HL-60/S4 (cell line): ENCODE results near the gene DLGAP4.

ENCODE experiments used
- in situ Hi-C: fragments of 300-500 bp; cut with MboI; formaldehyde crosslinking; loops from 2 replicates; pipeline ENCODE4 v1.14.3; 2022; ENCODE audit warnings: low sequenced_read_pairs

Gene DLGAP4

DNA sequence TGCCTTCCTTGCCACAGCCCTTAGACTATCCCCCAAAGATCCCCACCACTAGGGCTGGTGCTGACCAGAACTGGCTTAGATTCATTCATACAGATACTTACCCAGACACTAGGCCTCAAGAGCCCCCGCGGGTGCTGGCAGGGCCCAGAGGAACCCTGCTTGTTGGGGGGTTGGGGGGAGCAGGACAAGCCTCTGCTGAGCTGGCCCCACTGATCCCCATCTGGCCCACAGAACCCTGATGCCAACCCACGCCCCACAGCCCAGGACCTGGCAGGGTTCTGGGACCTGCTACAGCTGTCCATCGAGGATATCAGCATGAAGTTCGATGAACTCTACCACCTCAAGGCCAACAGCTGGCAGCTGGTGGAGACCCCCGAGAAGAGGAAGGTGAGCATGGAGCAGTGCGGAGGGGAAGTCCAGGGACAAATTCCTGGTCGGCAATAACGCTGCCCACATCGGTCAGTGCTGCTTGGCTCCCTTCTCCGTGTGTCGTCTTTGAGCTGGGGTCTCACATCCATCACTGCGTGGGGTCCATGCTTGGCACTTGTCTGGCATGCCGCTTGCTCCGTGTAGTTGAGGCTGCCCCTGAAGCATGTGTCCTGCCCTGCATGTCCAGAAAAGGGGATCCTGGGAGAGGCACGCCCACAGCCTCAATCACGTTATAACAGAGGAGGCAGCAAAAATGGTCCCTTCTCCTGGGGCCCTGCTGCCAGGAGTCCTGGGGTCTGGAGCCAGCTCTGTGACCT is 219.7 kb downstream of the DLGAP4 start:
- in situ Hi-C loops: no loop called here

GRCh38 chr20:36526521-36527011 is 220.4 kb downstream of the DLGAP4 start:
- in situ Hi-C loops: no loop called here

DNA sequence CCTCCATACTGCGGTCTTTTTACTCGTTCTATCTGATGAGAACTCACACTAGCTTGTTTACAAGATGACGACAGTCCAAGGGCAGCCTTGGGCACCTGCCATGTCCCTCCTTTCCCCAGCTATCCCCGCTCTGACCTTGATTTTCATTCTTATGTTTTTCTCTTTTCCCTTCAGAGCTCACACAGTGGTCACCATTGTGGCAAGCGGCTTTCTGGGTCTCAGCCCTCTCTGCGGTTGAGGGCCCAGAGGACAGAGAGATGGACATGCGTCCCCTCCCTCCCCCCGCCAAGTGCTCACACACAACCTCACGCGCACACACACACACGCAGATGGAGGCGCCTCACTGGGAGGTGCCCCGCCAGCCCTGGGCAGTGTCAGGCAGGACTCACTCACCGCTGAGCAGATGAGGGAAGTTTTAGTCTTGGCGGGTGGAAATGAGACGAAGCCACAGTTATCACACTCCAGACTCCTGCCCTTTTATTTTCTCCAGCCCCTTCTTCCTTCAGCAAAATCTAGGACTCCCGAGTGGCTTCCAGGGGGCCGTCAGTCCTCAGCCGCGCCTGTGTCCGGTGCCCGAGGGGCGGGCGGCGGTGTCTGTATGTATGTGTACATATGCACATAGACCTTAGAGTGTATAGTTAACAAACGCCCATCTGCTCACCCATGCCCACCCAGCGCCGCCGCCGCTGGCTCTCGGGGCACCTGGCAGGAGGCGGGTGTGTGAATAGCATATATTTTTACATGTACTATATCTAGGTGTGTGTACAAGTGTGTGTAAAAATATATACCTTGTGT is 221.4 kb downstream of the DLGAP4 start:
- in situ Hi-C loops: no loop called here

GRCh38 chr20:36528176-36528874 is 222.2 kb downstream of the DLGAP4 start:
- in situ Hi-C loops: no loop called here

GRCh38 chr20:36528875-36529417 is 222.8 kb downstream of the DLGAP4 start:
- in situ Hi-C loops: no loop called here

- in situ Hi-C loops: no loop called here
Measured at GRCh38 chr20:36532388-36532787, 226.2 kb downstream of the DLGAP4 start.

- in situ Hi-C loops: no loop called here
Measured at GRCh38 chr20:36532822-36533221, 226.7 kb downstream of the DLGAP4 start.

DNA sequence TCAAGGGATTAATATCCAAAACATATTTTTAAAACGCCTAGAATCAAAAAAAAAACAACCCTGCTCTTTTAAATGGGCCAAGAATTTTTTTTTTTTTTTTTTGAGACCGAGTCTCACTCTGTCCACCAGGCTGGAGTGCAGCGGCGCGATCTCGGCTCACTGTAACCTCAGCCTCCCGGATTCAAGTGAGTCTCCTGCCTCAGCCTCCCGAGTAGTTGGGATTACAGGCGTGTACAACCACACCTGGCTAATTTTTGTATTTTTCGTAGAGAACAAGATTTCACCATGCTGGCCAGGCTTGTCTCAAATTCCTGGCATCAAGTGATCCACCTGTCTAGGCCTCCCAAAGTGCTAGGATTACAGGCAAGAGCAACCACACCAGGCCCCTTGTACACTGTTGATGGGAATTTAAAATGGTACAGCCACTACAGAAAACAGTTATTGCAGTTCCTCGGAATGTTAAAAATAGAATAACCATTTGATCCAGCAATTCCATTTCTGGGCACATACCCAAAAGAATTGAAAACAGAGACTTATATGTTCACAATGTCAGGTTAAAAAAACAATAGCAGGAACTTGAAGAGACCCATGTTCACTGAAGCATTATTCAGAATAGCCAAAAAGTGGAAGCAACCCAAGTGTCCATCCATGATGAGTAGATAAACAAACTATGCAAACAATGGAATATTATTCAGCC is 232.0 kb downstream of the DLGAP4 start:
- in situ Hi-C loops: no loop called here

DNA sequence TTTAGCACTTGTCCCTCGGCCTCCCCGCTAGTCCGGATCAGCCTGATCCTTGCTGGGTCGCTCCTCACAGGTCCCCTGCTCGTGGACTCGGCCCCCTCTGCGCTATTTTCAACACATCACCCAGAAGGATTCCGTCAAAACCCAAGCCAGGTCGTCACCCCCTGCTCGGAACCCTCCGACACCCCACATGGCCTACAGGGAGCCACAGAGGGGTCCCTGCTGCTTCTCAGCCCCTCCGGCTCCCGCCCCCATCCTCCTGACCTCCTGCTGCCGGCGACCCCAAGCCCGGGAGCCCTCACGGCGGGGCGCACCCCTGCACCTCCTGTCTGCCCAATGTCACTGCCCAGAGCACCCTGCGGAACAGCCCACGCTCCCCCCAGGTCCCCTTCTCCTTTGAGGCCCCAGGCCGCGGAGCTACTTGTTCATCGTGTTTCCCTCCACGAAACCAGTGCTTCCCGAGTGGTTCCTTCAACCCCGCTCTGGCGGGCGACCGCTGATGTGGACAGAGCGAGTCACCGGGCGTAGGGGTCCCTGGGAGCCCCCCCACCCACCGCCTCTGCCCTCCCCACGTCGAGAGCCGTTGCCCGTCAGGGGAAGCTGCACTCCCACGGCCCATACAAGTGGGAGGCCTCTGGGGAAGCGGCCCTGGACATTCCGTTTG is 234.5 kb downstream of the DLGAP4 start:
- in situ Hi-C loops: no loop called here

DNA sequence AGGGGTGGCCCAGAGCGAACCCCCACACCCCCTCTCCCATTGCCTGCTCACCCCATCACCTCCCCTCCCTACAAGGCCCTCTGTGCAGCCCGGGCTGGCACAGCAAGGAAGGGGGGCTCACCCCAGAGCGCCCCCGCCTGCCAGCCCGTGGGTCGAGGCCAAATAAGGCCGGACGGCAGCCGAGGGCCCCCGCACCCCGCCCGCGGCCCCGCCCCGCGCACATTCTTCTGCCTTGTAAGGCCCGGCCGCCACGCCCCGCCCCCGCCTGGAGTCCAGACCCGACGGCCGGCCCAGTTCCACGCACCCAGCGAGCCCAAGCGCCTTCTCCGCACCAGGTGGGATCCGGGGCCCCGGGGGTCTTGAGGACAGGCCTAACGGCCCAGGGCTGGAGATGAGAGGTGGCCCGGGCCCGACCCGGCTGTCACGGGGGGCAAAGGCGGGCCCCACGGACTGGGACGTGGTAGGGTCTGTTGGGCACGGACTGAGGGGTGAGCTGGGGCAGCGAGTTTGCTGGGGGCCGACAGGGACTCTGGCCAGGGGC is 235.2 kb downstream of the DLGAP4 start, which contains the start of gene MYL9:
MYL9 (plus strand) TSS at position 293 of the 541 bp plus-strand sequence. CDS start 3,366 bp downstream, outside the sequence.
- in situ Hi-C loops: no loop called here

DNA sequence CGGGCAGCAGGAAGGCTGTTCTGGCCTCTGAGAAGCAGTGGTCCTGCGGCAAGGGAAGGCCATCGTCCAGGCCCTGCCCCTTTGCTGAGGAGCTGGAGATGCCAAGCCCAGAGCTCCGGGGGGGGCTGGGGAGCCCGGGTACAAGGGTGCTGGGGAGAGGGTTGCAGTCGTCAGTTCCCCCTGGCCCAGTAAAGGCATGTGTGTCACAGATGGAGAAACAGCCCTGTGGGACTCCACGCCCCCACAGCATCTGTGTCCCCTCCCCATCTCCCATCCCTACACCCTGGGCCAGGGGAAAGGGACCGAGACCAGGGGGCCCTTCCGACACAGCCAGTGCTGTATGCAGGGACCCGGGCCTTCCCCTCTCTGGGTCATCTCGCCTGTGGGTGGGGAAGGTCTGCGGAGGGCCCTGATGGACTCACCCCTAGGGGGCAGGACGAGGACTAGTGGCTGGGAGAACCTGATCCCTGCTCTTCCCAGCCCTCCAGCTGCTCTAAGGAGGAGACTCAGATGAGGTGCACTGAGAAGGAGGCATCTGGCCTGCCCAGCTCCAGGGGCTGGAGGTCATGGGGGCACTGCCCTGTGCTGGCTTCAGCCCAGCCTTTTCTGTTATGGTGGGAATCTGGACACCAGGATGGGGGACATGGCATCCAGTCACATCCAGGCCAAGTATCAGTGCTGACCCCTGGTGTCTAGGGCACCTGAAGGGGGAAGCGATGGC is 235.8 kb downstream of the DLGAP4 start:
- in situ Hi-C loops: no loop called here

GRCh38 chr20:36542516-36543183 is 236.5 kb downstream of the DLGAP4 start:
- in situ Hi-C loops: no loop called here

DNA sequence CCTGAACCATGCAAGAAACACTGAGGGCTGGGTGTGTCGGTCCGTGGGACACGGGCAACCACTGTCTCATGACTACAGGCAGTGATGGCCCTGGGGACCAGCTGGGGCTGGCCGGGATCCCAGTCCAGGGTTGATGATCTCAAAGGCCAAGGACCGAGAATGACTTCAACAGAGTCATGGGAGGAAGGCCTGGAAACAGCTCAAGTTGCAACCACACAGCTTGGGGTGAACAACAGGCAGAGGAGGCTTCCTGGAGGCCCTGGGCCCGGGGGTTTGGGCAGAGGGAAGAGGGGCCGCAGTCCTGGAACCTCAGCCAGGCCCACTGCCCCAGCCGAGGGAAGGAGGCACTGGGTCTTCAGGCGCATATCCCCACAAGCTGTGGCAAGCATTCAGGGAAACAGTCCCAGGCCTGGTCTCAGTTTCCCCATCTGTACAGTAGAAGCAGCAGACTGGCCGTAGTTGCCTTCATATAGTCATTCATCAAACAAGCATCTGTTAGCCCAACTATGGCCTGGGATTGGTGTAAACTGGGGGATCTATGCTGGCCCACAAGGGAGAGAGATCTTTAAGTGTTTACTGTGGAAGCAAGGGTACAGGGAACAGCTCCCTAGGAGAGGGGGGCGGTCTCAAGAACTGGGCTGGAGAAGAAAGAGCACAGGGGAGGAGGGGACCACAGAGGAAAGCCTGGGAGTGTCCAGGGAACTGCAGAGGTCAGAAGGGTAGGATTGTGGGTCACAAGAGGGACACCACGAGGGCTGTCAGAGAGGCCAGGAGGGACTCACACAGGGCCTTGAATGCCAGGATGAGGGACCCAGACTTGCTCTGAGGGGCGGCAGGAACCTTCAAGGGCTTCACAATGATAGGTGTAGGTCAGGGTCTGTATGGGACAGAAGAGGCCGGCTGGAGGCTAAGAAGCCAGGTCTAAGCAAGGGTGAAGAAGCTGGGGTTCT is 237.3 kb downstream of the DLGAP4 start:
- in situ Hi-C loops: no loop called here

DNA sequence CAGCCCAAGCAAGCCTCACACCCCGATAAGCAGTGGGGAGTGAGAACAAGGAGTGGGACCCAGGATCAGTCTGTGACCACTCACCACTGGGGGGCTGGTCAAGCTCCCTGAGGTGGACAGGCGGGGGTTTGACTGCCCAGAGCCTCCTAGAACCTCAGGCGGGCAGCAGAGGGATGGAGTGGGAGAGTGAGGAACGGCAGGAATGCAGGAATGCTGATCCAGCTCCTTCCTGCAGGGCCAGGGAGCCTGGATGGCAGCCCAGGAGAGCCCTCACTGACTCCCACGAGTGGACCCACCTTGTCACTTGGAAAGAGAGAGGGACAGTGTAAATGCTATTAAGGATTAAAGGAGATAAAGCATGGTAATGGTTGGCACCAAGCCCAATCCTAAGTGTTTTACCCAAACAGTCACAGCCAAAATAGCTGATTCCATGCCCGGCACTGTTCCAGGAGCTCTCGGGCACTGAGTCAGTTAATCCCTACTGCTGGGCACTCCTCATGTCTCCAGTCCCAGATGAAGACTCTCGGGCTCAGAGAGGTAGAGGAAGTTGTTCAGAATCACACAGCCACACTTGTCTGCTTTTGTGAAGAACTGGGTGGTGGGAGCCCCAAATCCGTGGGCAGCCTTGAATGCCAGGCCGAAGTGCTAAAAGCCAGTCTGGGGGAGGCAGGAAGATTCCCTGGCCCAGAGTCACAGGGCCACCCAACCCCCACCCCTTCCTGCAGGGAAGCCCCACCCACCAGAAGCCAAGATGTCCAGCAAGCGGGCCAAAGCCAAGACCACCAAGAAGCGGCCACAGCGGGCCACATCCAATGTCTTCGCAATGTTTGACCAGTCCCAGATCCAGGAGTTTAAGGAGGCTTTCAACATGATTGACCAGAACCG is 238.2 kb downstream of the DLGAP4 start:
- in situ Hi-C loops: no loop called here

DNA sequence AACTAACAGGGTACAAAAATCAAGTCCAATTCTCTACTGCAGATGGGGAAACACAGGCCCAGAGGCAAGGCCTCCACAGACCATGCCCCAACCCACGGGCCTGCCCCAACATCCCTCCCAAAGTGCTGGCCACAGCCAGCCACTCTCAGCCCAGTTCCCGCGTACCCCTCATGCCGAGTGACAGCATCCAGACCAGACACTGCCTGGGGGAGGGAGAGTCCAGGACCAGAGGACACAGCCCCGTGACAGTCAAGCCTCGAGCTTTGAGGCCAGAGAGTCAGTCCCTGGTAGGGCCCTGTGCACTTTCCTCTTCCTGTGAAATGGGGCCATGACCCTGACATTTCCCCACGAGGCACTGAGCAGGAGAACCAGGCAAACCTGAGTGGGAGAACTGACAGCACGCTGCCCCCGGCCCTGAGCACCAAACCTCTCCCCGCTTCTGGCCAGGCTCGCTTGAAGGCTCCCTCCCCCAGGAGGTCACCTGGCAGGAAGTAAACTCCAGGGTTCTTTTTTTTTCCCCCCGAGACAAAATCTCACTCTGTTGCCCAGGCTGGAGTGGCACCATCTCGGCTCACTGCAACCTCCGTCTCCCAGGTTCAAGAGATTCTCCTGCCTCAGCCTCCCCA is 240.1 kb downstream of the DLGAP4 start:
- in situ Hi-C loops: no loop called here
